Panc1 (cell line): ENCODE measurements around the gene ADCY3. TPM values are rescaled to one million over a fixed set of nuclear protein-coding genes. Genes with fewer than 3 reads are reported as not detected.

ENCODE experiments used
- ATAC-seq: fragments of 200-7000 bp; cut with Tn5 transposase; 2 replicates; pipeline ENCODE4 v1.9.1; 2020; ENCODE audit warnings: mild to moderate bottlenecking, moderate library complexity
- BruUV-seq: library from RNA; stranded (reverse); fragments of 400-500 nt; replicated peaks from 2 replicates; lab custom pipeline; 2021; lab: Mats Ljungman, UMichigan
- CTCF ChIA-PET: fragments of 300-600 bp; sonication (Branson Sonifier 250); formaldehyde crosslinking; loops from one replicate; lab custom pipeline; 2022; ENCODE audit warnings: antibody characterized with exemption; lab: Charles Lee
- POLR2A ChIA-PET: fragments of 300-600 bp; sonication (Branson Sonifier 250); formaldehyde crosslinking; loops from one replicate; lab custom pipeline; 2022; ENCODE audit warnings: antibody characterized with exemption; lab: Charles Lee
- DNase-seq: peaks from one replicate; pipeline ENCODE4 v3.0.0-alpha.2; 2010; ENCODE audit warnings: low read depth, low spot score
- H3K27ac ChIP-seq: 2 replicates; pipeline ENCODE4 v1.5.1; 2011; ENCODE audit warnings: mild to moderate bottlenecking, low read length, inconsistent platforms
- H3K27me3 ChIP-seq: fragments of 200-500 bp; sonication (Bioruptor generic); 2 replicates; pipeline ENCODE4 v1.6.0; 2014; ENCODE audit warnings: low read length, inconsistent platforms; ENCODE audit not compliant: control insufficient read depth, insufficient read depth
- H3K36me3 ChIP-seq: fragments of 200-500 bp; sonication (Bioruptor generic); 2 replicates; pipeline ENCODE4 v1.5.1; 2014; ENCODE audit warnings: inconsistent platforms, mild to moderate bottlenecking, low read length, moderate library complexity; ENCODE audit not compliant: control insufficient read depth, insufficient read depth
- H3K4me1 ChIP-seq: 2 replicates; pipeline ENCODE4 v1.5.1; 2011; ENCODE audit warnings: inconsistent platforms, mild to moderate bottlenecking, low read length, moderate library complexity; ENCODE audit not compliant: control insufficient read depth, insufficient read depth
- H3K4me3 ChIP-seq, 2 experiments: 2 replicates each; pipeline ENCODE4 v1.5.1; 2011 to 2012; ENCODE audit warnings: low read depth in 2 of 2, low read length in 2 of 2, mild to moderate bottlenecking in 2 of 2, inconsistent platforms in 1 of 2, moderate library complexity in 1 of 2
- H3K9me3 ChIP-seq: fragments of 200-500 bp; sonication (Bioruptor generic); 2 replicates; pipeline ENCODE4 v1.5.1; 2014; ENCODE audit warnings: low read depth, mild to moderate bottlenecking, inconsistent platforms, low read length, moderate library complexity; ENCODE audit not compliant: control insufficient read depth, insufficient read depth
- POLR2AphosphoS5 ChIP-seq: IDR thresholded peaks from 2 replicates; pipeline ENCODE4 v1.6.1; 2012; ENCODE audit warnings: mild to moderate bottlenecking, low read depth, low read length, moderate library complexity
- SIN3A ChIP-seq: IDR thresholded peaks from 2 replicates; pipeline ENCODE4 v1.6.1; 2012; ENCODE audit warnings: low read depth, mild to moderate bottlenecking, low read length, moderate library complexity, borderline replicate concordance; ENCODE audit not compliant: insufficient read depth
- TCF7L2 ChIP-seq: IDR thresholded peaks from 2 replicates; pipeline ENCODE4 v1.6.1; 2011; ENCODE audit warnings: mild to moderate bottlenecking, low read depth, low read length, inconsistent platforms
- in situ Hi-C: cut with HindIII; loops from 2 replicates; pipeline ENCODE4 v1.10.0; 2016; ENCODE audit warnings: low sequenced_read_pairs, low pct_unique_long_range_greater_than_20kb
- intact Hi-C: fragments of 100-400 bp; cut with micrococcal nuclease; formaldehyde crosslinking; loops from one replicate; pipeline ENCODE4 v1.10.0; 2022; ENCODE audit not compliant: unreplicated experiment
- total RNA-seq: library from RNA; stranded (reverse); gene quantifications from one replicate; pipeline ENCODE4 v1.2.1, GENCODE V29; 2021; ENCODE audit not compliant: unreplicated experiment
- TF ChIP-seq, protein P1 (sequence below): fragments of 450-650 bp; IDR thresholded peaks from 2 replicates; pipeline ENCODE4 v1.5.1; 2017; ENCODE audit warnings: mild to moderate bottlenecking
- TF ChIP-seq, protein P2 (sequence below), 2 experiments: IDR thresholded peaks; 2 replicates each; pipeline ENCODE4 v1.6.1; 2011 to 2012; ENCODE audit warnings: low read depth in 2 of 2, control low read depth in 1 of 2, low read length in 1 of 2, mild to moderate bottlenecking in 1 of 2, moderate library complexity in 1 of 2; ENCODE audit not compliant: insufficient read depth in 1 of 2

Gene ADCY3
- total RNA-seq, 1 experiment from 2014 or later: 34.1 TPM

DNA sequence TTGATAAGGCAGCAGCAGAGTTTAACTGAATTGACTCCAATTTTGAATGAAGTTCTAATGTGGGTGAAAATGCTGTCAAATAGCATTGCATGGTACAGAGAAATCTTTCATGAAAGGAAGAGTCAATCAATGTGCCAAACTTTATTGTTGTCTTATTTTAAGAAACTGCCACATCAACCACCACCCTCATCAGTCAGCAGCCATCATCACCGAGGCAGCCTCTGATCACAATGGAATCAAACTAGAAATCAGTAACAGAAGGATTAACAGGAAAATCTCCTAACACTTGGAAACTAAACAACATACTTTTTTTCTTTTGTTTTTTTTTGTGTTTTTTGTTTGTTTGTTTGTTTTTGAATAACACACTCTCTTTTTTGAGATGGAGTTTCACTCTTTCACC lies 41.9 kb upstream of the ADCY3 start:
- POLR2A ChIA-PET: no interaction called here
- in situ Hi-C loops (no loop called here), intact Hi-C loops (no loop called here)

DNA sequence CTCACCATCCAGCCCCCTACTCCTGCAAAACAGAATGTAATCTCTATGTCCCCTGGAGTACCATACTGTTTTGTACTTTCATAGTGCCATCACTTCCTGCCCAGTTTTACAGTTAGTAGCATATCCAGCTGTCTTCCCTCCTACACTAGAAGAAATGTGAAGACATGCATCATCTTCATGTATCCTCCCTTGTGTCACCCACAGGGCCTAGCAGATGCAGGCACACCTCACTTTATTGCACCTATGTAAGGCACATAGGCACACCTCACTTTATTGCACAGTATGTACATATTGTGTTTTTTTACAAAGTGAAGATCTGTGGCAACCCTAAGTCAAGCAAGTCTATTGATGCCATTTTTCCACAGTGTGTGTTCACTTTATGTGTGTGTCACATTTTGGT lies 39.7 kb upstream of the ADCY3 start:
- intact Hi-C loops: no loop called here
- DNase-seq (no peak), ATAC-seq (no peak)
- no peak overlapping the region for H3K4me3 ChIP-seq
- ChIA-PET CTCF (no interaction called here), POLR2A (no interaction called here)
- no TSS peak for BruUV-seq
- H3K36me3 ChIP-seq: peaks cover 22% of the 10 kb centered on the region
- H3K27ac ChIP-seq: no peak overlapping the region
- TF ChIP-seq SIN3A (no peak), TCF7L2 (no peak)
- TF ChIP-seq, protein P1, sequence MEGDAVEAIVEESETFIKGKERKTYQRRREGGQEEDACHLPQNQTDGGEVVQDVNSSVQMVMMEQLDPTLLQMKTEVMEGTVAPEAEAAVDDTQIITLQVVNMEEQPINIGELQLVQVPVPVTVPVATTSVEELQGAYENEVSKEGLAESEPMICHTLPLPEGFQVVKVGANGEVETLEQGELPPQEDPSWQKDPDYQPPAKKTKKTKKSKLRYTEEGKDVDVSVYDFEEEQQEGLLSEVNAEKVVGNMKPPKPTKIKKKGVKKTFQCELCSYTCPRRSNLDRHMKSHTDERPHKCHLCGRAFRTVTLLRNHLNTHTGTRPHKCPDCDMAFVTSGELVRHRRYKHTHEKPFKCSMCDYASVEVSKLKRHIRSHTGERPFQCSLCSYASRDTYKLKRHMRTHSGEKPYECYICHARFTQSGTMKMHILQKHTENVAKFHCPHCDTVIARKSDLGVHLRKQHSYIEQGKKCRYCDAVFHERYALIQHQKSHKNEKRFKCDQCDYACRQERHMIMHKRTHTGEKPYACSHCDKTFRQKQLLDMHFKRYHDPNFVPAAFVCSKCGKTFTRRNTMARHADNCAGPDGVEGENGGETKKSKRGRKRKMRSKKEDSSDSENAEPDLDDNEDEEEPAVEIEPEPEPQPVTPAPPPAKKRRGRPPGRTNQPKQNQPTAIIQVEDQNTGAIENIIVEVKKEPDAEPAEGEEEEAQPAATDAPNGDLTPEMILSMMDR: no peak
- in situ Hi-C loops: no loop called here
- H3K9me3 ChIP-seq: peaks cover 15% of the 10 kb centered on the region; the same call in 1 of the 2 replicates
- H3K27me3 ChIP-seq: no peaks in the 10 kb centered on the region
- H3K4me1 ChIP-seq: no peaks in the 10 kb centered on the region

More for the DNA sequence above, 41.9 kb upstream of the ADCY3 start:
- BruUV-seq: no TSS peak
- no peaks in the 10 kb centered on the region for H3K4me1 ChIP-seq
- no peaks in the 10 kb centered on the region for H3K9me3 ChIP-seq
- no peak overlapping the region for H3K27ac ChIP-seq
- CTCF ChIA-PET: no interaction called here
- ATAC-seq (no peak), DNase-seq (no peak)
- H3K4me3 ChIP-seq: no peak overlapping the region
- peaks cover 9% of the 10 kb centered on the region for H3K36me3 ChIP-seq
- no peaks in the 10 kb centered on the region for H3K27me3 ChIP-seq
- TF ChIP-seq, protein P1: no peak
- TF ChIP-seq, protein P2, sequence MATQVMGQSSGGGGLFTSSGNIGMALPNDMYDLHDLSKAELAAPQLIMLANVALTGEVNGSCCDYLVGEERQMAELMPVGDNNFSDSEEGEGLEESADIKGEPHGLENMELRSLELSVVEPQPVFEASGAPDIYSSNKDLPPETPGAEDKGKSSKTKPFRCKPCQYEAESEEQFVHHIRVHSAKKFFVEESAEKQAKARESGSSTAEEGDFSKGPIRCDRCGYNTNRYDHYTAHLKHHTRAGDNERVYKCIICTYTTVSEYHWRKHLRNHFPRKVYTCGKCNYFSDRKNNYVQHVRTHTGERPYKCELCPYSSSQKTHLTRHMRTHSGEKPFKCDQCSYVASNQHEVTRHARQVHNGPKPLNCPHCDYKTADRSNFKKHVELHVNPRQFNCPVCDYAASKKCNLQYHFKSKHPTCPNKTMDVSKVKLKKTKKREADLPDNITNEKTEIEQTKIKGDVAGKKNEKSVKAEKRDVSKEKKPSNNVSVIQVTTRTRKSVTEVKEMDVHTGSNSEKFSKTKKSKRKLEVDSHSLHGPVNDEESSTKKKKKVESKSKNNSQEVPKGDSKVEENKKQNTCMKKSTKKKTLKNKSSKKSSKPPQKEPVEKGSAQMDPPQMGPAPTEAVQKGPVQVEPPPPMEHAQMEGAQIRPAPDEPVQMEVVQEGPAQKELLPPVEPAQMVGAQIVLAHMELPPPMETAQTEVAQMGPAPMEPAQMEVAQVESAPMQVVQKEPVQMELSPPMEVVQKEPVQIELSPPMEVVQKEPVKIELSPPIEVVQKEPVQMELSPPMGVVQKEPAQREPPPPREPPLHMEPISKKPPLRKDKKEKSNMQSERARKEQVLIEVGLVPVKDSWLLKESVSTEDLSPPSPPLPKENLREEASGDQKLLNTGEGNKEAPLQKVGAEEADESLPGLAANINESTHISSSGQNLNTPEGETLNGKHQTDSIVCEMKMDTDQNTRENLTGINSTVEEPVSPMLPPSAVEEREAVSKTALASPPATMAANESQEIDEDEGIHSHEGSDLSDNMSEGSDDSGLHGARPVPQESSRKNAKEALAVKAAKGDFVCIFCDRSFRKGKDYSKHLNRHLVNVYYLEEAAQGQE (IDR thresholded peaks at IDR 0.05; ENCODE audit: insufficient read depth in 1 of 2, low read depth in 2 of 2, low read length in 1 of 2): no peak
- no peak for TF ChIP-seq POLR2AphosphoS5
- TF ChIP-seq SIN3A: no peak
- no peak for TF ChIP-seq TCF7L2
